HepG2 (cell line): ENCODE measurements around the gene APLP1. TPM values are rescaled to one million over a fixed set of nuclear protein-coding genes. Genes with fewer than 3 reads are reported as not detected.

Source experiments
- ATF1 ChIP-seq: IDR thresholded peaks from 2 replicates; pipeline ENCODE4 v1.6.1; 2016; ENCODE audit warnings: mild to moderate bottlenecking, control low read depth
- CREB1 ChIP-seq, 2 experiments: fragments of 450-650 bp in 1 of 2; IDR thresholded peaks; 2 replicates each; pipeline ENCODE4 v1.6.1; 2016 to 2017; ENCODE audit warnings: control low read depth in 1 of 2, mild to moderate bottlenecking in 1 of 2, missing compliant biosample characterization in 1 of 2, missing genetic modification characterization in 1 of 2
- FOSL1 ChIP-seq: sonication (generic); formaldehyde crosslinking; IDR thresholded peaks from 2 replicates; pipeline ENCODE4 v1.9.0; 2021; ENCODE audit warnings: missing genetic modification reagents, borderline replicate concordance
- GABPB1 ChIP-seq: IDR thresholded peaks from 2 replicates; pipeline ENCODE4 v1.6.1; 2016; ENCODE audit warnings: mild to moderate bottlenecking, missing genetic modification reagents, moderate library complexity, missing compliant biosample characterization
- GTF2F1 ChIP-seq: fragments of 150-350 bp; IDR thresholded peaks from 2 replicates; pipeline ENCODE4 v1.6.1; 2014; ENCODE audit warnings: low read length
- SETDB1 ChIP-seq: sonication (generic); formaldehyde crosslinking; IDR thresholded peaks from 2 replicates; pipeline ENCODE4 v1.5.1; 2020; ENCODE audit warnings: missing genetic modification reagents, mild to moderate bottlenecking, borderline replicate concordance
- SP2 ChIP-seq: sonication (generic); formaldehyde crosslinking; IDR thresholded peaks from 2 replicates; pipeline ENCODE4 v1.5.1; 2020; ENCODE audit warnings: mild to moderate bottlenecking, missing genetic modification reagents
- SP4 ChIP-seq: sonication (generic); formaldehyde crosslinking; IDR thresholded peaks from 2 replicates; pipeline ENCODE4 v1.8.1; 2023; ENCODE audit warnings: mild to moderate bottlenecking, missing genetic modification reagents
- TBP ChIP-seq: sonication (generic); formaldehyde crosslinking; IDR thresholded peaks from 2 replicates; pipeline ENCODE4 v1.5.0; 2020; ENCODE audit warnings: missing genetic modification reagents
- XRCC5 ChIP-seq: fragments of 200-400 bp; formaldehyde crosslinking; optimal IDR thresholded peaks from 2 replicates; pipeline ENCODE3; 2017; ENCODE audit warnings: mild to moderate bottlenecking, low read length
- ZNF124 ChIP-seq: sonication (generic); formaldehyde crosslinking; IDR thresholded peaks from 2 replicates; pipeline ENCODE4 v1.4.0; 2020; ENCODE audit warnings: missing genetic modification reagents
- ZNF234 ChIP-seq: sonication (generic); formaldehyde crosslinking; conservative IDR thresholded peaks from 2 replicates; pipeline ENCODE4 v1.5.1; 2020; ENCODE audit warnings: mild to moderate bottlenecking, missing genetic modification reagents
- ZNF296 ChIP-seq: sonication (generic); formaldehyde crosslinking; conservative IDR thresholded peaks from 2 replicates; pipeline ENCODE4 v1.5.0; 2020; ENCODE audit warnings: mild to moderate bottlenecking, missing genetic modification reagents
- ZNF317 ChIP-seq: sonication (generic); formaldehyde crosslinking; IDR thresholded peaks from 2 replicates; pipeline ENCODE4 v1.5.0; 2020; ENCODE audit warnings: mild to moderate bottlenecking, missing genetic modification reagents
- ZNF383 ChIP-seq: sonication (generic); formaldehyde crosslinking; IDR thresholded peaks from 2 replicates; pipeline ENCODE4 v1.4.0; 2020; ENCODE audit warnings: missing genetic modification reagents, mild to moderate bottlenecking, borderline replicate concordance
- ZNF441 ChIP-seq: sonication (generic); formaldehyde crosslinking; IDR thresholded peaks from 2 replicates; pipeline ENCODE4 v1.7.0; 2021; ENCODE audit warnings: missing genetic modification reagents, borderline replicate concordance
- ZNF598 ChIP-seq: sonication (generic); formaldehyde crosslinking; IDR thresholded peaks from 2 replicates; pipeline ENCODE4 v1.5.1; 2020; ENCODE audit warnings: mild to moderate bottlenecking, missing genetic modification reagents, borderline replicate concordance
- ZNF724P ChIP-seq: sonication (generic); formaldehyde crosslinking; IDR thresholded peaks from 2 replicates; pipeline ENCODE4 v1.8.0; 2022; ENCODE audit warnings: missing genetic modification reagents, borderline replicate concordance
- ZSCAN21 ChIP-seq: sonication (generic); formaldehyde crosslinking; IDR thresholded peaks from 2 replicates; pipeline ENCODE4 v1.8.0; 2022; ENCODE audit warnings: mild to moderate bottlenecking, missing genetic modification reagents, moderate library complexity, borderline replicate concordance
- polyA plus RNA-seq, 8 experiments: library from polyadenylated mRNA; depleted of rRNA in 3 of 8; stranded (reverse) in 7 of 8; unstranded in 1 of 8; fragments of >200 nt; fragmentation: Illumina TruSeq in 4 of 8; extraction: Trizol in 4 of 8; gene quantifications; 2 replicates each; pipeline versions ENCODE4 v1.2.1 to v1.2.3, GENCODE V29; 2011 to 2016; ENCODE audit warnings: low read depth in 4 of 8, missing spikeins in 1 of 8, mixed read lengths in 1 of 8; ENCODE audit not compliant: insufficient read depth in 1 of 8
- total RNA-seq, 5 experiments: library from RNA; depleted of rRNA; stranded (reverse); fragments of >200 nt; fragmentation: Illumina TruSeq; extraction: Trizol; gene quantifications; 2 replicates each; pipeline ENCODE4 v1.2.3, GENCODE V29; 2016; ENCODE audit warnings: low read depth in 1 of 5
- TF ChIP-seq, protein P1 (sequence below): sonication (generic); formaldehyde crosslinking; conservative IDR thresholded peaks from 2 replicates; pipeline ENCODE4 v1.4.0; 2020; ENCODE audit warnings: missing genetic modification reagents
- TF ChIP-seq, protein P2 (sequence below): sonication (generic); formaldehyde crosslinking; IDR thresholded peaks from 2 replicates; pipeline ENCODE4 v1.4.0; 2020; ENCODE audit warnings: mild to moderate bottlenecking, missing genetic modification reagents

The APLP1 gene
- total and polyA plus RNA-seq, 2 of the 13 experiments (the other 11 are each of a cell fraction or from before 2014, with no cell fraction given) = 2.0 to 2.9 TPM

DNA sequence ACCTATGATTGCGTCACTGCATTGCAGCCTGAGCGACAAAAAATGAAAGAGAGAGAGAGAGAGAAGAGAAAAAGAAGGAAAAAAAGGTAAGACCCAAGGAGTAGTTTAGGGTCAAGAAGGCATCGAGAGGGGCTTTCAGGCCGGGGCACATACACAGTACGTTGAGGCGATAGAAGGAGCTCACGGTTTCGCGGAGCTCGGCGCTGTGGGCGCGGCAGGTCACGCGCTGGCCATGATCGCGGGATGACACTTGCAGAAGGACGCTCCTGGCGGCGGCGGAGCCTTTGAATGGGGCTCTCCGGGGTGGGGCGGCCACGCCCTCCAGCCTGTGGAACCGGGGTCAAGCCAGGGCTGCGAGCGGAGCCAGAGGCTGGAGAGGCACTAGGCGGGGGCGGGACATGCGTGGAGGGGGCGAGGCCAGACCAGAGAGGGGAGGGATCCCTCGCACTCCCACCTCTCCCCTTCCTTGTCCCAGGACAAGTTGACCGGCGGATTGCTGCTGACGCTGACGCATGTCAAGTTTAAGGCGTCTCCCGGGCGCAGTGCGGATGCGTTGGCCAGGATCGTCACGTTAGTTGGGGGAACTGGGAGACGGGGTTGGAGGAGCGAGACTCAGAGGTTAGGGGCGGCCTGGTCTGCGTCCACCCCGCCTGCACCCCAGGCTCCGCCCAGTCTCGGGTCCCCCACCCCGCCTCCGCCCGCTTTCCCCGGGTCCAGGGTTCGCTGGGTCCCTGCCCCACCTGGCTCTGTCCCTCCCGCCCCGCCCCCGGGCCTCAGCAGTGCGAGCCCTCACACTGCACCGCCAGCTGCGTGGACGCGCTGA, 22.9 kb upstream of the APLP1 start (continued):
- TF ChIP-seq CREB1 (IDR thresholded peaks at IDR 0.05) = no peak
- TF ChIP-seq CREB1 (CRISPR knock-in tag; IDR thresholded peaks at IDR 0.05) = no peak
- peak; percentile 42; the same call in 1 of the 2 replicates for TF ChIP-seq GABPB1 (CRISPR knock-in tag)
- 0 out of 2 replicates have a peak, but pooled peaks have one; percentile 26 for TF ChIP-seq ZNF724P
- no peak for TF ChIP-seq ZNF296
- no peak for TF ChIP-seq ATF1 (CRISPR knock-in tag)
- TF ChIP-seq GTF2F1 = no peak
- no peak for TF ChIP-seq SP2 (CRISPR knock-in tag)
- no peak for TF ChIP-seq SETDB1
- peak; percentile 56; the same call in 1 of the 2 replicates for TF ChIP-seq SP4
- TF ChIP-seq ZNF598 (CRISPR knock-in tag) = no peak
- no peak for TF ChIP-seq TBP (CRISPR knock-in tag)
- TF ChIP-seq ZNF383 (CRISPR knock-in tag) = no peak
- TF ChIP-seq, protein P1, sequence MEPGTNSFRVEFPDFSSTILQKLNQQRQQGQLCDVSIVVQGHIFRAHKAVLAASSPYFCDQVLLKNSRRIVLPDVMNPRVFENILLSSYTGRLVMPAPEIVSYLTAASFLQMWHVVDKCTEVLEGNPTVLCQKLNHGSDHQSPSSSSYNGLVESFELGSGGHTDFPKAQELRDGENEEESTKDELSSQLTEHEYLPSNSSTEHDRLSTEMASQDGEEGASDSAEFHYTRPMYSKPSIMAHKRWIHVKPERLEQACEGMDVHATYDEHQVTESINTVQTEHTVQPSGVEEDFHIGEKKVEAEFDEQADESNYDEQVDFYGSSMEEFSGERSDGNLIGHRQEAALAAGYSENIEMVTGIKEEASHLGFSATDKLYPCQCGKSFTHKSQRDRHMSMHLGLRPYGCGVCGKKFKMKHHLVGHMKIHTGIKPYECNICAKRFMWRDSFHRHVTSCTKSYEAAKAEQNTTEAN (CRISPR knock-in tag) = no peak
- no peak for TF ChIP-seq ZNF234 (CRISPR knock-in tag)
- TF ChIP-seq ZNF317 = no peak
- TF ChIP-seq XRCC5 = no peak
- TF ChIP-seq ZNF441 (CRISPR knock-in tag) = no peak
- no peak; the same call in 1 of the 2 replicates for TF ChIP-seq ZSCAN21 (CRISPR knock-in tag)
- no peak for TF ChIP-seq FOSL1 (CRISPR knock-in tag)
- TF ChIP-seq ZNF124 (CRISPR knock-in tag) = no peak
- TF ChIP-seq, protein P2, sequence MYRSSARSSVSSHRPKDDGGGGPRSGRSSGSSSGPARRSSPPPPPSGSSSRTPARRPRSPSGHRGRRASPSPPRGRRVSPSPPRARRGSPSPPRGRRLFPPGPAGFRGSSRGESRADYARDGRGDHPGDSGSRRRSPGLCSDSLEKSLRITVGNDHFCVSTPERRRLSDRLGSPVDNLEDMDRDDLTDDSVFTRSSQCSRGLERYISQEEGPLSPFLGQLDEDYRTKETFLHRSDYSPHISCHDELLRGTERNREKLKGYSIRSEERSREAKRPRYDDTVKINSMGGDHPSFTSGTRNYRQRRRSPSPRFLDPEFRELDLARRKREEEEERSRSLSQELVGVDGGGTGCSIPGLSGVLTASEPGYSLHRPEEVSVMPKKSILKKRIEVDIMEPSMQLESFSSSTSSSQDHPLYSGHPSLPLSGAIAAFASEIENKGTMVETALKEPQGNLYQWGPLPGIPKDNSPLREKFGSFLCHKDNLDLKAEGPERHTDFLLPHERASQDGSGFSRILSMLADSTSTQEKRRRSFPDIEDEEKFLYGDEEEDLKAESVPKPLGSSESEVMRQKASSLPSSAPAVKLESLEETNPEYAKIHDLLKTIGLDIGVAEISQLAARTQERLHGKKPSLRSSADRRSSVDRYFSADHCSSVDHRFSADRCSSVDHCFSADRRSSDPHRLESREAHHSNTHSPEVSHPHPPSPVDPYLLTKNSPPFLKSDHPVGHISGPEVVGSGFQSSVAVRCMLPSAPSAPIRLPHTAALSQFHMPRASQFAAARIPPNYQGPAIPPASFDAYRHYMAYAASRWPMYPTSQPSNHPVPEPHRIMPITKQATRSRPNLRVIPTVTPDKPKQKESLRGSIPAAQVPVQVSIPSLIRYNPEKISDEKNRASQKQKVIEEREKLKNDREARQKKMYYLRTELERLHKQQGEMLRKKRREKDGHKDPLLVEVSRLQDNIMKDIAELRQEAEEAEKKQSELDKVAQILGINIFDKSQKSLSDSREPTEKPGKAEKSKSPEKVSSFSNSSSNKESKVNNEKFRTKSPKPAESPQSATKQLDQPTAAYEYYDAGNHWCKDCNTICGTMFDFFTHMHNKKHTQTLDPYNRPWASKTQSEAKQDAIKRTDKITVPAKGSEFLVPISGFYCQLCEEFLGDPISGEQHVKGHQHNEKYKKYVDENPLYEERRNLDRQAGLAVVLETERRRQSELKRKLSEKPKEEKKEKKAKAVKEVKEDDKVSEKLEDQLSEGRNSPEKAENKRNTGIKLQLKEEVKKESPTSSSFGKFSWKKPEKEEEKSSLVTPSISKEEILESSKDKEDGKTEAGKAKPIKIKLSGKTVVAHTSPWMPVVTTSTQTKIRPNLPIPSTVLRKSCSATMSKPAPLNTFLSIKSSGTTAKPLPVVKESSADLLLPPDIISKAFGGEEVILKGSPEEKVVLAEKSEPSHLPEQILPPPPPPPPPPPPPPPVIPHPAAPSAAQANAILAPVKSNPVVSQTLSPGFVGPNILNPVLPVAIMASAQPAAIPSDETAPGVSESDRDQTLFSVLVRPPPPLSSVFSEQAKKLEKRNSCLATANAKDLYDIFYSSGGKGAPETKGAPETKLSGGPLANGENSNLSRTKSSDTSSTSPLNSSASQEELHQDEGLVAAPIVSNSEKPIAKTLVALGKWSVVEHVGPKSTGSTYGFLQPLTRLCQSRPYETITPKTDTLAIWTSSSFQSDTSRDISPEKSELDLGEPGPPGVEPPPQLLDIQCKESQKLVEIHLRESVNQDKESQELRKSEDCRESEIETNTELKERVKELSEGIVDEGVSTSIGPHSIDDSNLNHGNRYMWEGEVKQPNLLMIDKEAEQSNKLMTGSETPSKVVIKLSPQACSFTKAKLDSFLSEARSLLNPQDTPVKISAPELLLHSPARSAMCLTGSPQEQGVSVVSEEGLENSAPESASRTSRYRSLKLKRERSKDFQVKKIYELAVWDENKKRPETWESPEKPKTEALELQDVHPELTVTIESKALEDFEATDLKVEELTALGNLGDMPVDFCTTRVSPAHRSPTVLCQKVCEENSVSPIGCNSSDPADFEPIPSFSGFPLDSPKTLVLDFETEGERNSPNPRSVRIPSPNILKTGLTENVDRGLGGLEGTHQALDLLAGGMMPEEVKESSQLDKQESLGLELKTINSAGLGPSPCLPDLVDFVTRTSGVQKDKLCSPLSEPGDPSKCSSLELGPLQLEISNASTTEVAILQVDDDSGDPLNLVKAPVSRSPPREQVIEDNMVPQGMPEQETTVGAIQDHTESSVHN = no peak
